Fibroblast of lung (primary cell): Measurements from ENCODE around the gene SPDL1. TPM values are rescaled to one million over a fixed set of nuclear protein-coding genes. Genes with fewer than 3 reads are reported as not detected.
A peak's percentile ranks its signal among the peaks of the same experiment; 100 is the strongest.

ENCODE experiments used
- DNase-seq, 2 donors: peaks; one replicate each; pipeline versions ENCODE4 v3.0.0 to v3.0.0-alpha.2; 2010; ENCODE audit warnings: low read depth in 2 of 2
- H2AFZ ChIP-seq: 2 replicates; pipeline ENCODE4 v1.5.1; 2012; ENCODE audit warnings: low read length, control low read depth, inconsistent platforms
- H3K27ac ChIP-seq: 2 replicates; pipeline ENCODE4 v1.5.1; 2011; ENCODE audit warnings: low read length, control low read depth; ENCODE audit not compliant: insufficient read depth
- H3K27me3 ChIP-seq: 2 replicates; pipeline ENCODE4 v1.5.1; 2011; ENCODE audit warnings: mild to moderate bottlenecking, low read length; ENCODE audit not compliant: control insufficient read depth, insufficient read depth
- H3K36me3 ChIP-seq: 2 replicates; pipeline ENCODE4 v1.5.1; 2011; ENCODE audit warnings: low read length; ENCODE audit not compliant: control insufficient read depth, insufficient read depth
- H3K4me1 ChIP-seq: 2 replicates; pipeline ENCODE4 v1.5.1; 2011; ENCODE audit warnings: low read length; ENCODE audit not compliant: control insufficient read depth, insufficient read depth; ENCODE audit errors: extremely low read depth
- H3K4me2 ChIP-seq: 2 replicates; pipeline ENCODE4 v1.5.1; 2011; ENCODE audit warnings: low read length, control low read depth; ENCODE audit not compliant: insufficient read depth; ENCODE audit errors: extremely low read depth
- H3K4me3 ChIP-seq, 4 experiments: fragments of 200-600 bp in 1 of 4; sonication (generic) in 1 of 4; replicated peaks in 1 of 4; 2 replicates each; pipeline ENCODE4 v1.5.1; 2011 to 2016; ENCODE audit warnings: low read length in 4 of 4, low read depth in 3 of 4, mild to moderate bottlenecking in 3 of 4, control low read depth in 2 of 4, inconsistent platforms in 1 of 4, mixed read lengths in 1 of 4; ENCODE audit not compliant: insufficient read depth in 1 of 4; ENCODE audit errors: control extremely low read depth in 1 of 4
- H3K79me2 ChIP-seq: 2 replicates; pipeline ENCODE4 v1.5.1; 2012; ENCODE audit warnings: mild to moderate bottlenecking, low read length, inconsistent platforms; ENCODE audit not compliant: control insufficient read depth, insufficient read depth
- H3K9ac ChIP-seq: 2 replicates; pipeline ENCODE4 v1.5.1; 2011; ENCODE audit warnings: mild to moderate bottlenecking, low read length, control low read depth; ENCODE audit not compliant: insufficient read depth
- H3K9me3 ChIP-seq: 2 replicates; pipeline ENCODE4 v1.5.1; 2012; ENCODE audit warnings: low read depth, low read length; ENCODE audit not compliant: control insufficient read depth, insufficient read depth
- H4K20me1 ChIP-seq: 2 replicates; pipeline ENCODE4 v1.5.1; 2011; ENCODE audit warnings: low read length; ENCODE audit not compliant: control insufficient read depth, insufficient read depth; ENCODE audit errors: extremely low read depth
- CTCF ChIP-seq, 2 donors: IDR thresholded peaks in 1 of 2; conservative IDR thresholded peaks in 1 of 2; 1 replicate in 1 of 2; 2 replicates in 1 of 2; pipeline ENCODE4 v1.5.1; 2011 to 2012; ENCODE audit warnings: low read length in 2 of 2, control low read depth in 1 of 2, inconsistent platforms in 1 of 2, low read depth in 1 of 2, mild to moderate bottlenecking in 1 of 2
- EZH2 ChIP-seq: IDR thresholded peaks from 2 replicates; pipeline ENCODE4 v1.5.1; 2012; ENCODE audit warnings: low read length, control low read depth, mild to moderate bottlenecking; ENCODE audit errors: missing control alignments
- polyA minus RNA-seq: library from RNA; depleted of rRNA, polyadenylated mRNA; stranded (reverse); fragments of >200 nt; gene quantifications from 2 replicates; pipeline ENCODE4 v1.2.3, GENCODE V29; 2011; ENCODE audit warnings: low replicate concordance
- polyA plus RNA-seq, 2 donors: library from polyadenylated mRNA; depleted of rRNA in 1 of 2; stranded (reverse) in 1 of 2; unstranded in 1 of 2; fragments of >200 nt; gene quantifications; 2 replicates each; pipeline ENCODE4 v1.2.1, GENCODE V29; 2011 to 2012; ENCODE audit warnings: missing spikeins in 1 of 2
- total RNA-seq: library from RNA; depleted of rRNA; stranded (reverse); fragments of >200 nt; gene quantifications from 2 replicates; pipeline ENCODE4 v1.2.1, GENCODE V29; 2014

Gene SPDL1
- total RNA-seq (6.9 and 10.9 TPM in 2 replicates), polyA plus RNA-seq (24.5 and 34.4 TPM in 2 replicates), polyA minus RNA-seq (0.11 and 1.7 TPM in 2 replicates)
- polyA plus RNA-seq (2012), result 13.3 and 20.1 TPM in 2 replicates

DNA sequence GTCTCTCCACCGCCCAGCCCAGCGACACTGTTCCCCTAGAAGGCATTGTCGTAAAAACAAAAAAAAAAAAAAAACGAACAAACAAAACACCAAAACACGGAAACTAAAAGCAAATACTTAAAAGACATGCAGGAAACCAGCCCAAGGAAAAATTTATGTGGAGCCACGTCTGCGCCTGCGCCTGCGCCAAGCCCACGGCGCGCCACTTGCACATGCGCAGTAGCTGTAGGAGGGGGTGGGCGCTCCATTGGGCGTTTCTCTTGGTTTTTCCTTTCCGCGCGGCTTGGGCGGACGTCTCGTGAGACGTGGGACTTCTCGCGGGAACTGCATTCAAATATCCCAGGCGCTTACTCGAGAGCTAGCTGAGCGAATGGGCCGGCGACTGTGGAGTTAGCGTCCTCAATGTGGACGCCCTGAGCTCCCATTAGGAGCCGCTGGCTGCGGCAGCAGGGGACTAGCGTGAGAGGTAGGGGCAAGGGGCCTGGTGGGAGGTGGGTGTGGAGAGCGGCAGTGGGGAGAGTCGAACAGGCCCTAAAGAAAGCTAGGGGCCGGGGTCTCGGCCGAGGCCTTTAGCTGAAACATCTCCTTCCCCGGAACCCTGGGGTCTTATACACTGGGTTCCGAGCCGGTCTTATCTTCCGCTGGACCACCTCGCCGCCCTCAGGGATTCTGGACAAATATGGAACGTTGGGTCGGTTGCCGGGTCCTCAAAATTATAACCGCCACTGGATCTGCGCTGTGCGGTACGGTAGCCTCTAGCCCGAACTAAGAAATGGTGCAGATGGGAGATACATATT lies at the start of gene SPDL1:
Gene SPDL1, plus strand, starts transcription at position 350 of the 797 bp plus-strand sequence. CDS start 4,644 bp downstream, outside the sequence.
- H4K20me1 ChIP-seq, result no peaks in the 10 kb centered on the region
- TF ChIP-seq CTCF (conservative IDR thresholded peaks at IDR 0.05 in 1 of 2, IDR thresholded peaks at IDR 0.05 in 1 of 2; ENCODE audit: low read depth in 1 of 2, low read length in 2 of 2) (no peak), EZH2 (no peak)
- H3K36me3 ChIP-seq, result no peaks in the 10 kb centered on the region
- peak; percentile 91 to 98 for DNase-seq
- H2AFZ ChIP-seq, result peak within 1 kb of the TSS; percentile 94
- H3K4me3 ChIP-seq, result peak within 1 kb of the TSS; percentile 88 to 97 (median 90)
- H3K4me2 ChIP-seq, result peak within 1 kb of the TSS; percentile 93
- H3K4me1 ChIP-seq, result peaks cover 8% of the 10 kb centered on the region
- no peaks in the 10 kb centered on the region for H3K27me3 ChIP-seq
- H3K9me3 ChIP-seq, result no peaks in the 10 kb centered on the region
- H3K27ac ChIP-seq, result peak within 1 kb of the TSS; percentile 86
- H3K9ac ChIP-seq, result peak within 1 kb of the TSS; percentile 83
- peaks cover 46% of the 10 kb centered on the region for H3K79me2 ChIP-seq

GRCh38 chr5:169534311-169534880 lies 49.2 kb upstream of the SPDL1 start:
- peak in 1 of 2 donors; percentile 7 for DNase-seq
- H4K20me1 ChIP-seq, result no peaks in the 10 kb centered on the region
- H3K4me2 ChIP-seq, result no peak overlapping the region
- H2AFZ ChIP-seq, result no peak overlapping the region
- no peaks in the 10 kb centered on the region for H3K27me3 ChIP-seq
- H3K4me1 ChIP-seq, result no peaks in the 10 kb centered on the region
- no peak overlapping the region for H3K27ac ChIP-seq
- TF ChIP-seq EZH2 (no peak), CTCF (conservative IDR thresholded peaks at IDR 0.05 in 1 of 2, IDR thresholded peaks at IDR 0.05 in 1 of 2; ENCODE audit: low read depth in 1 of 2, low read length in 2 of 2) (no peak)
- no peak overlapping the region for H3K4me3 ChIP-seq
- H3K79me2 ChIP-seq, result no peaks in the 10 kb centered on the region
- H3K9ac ChIP-seq, result no peak overlapping the region
- H3K9me3 ChIP-seq, result no peaks in the 10 kb centered on the region
- H3K36me3 ChIP-seq, result no peaks in the 10 kb centered on the region

GRCh38 chr5:169534939-169535338 lies 48.6 kb upstream of the SPDL1 start:
- H3K36me3 ChIP-seq, result no peaks in the 10 kb centered on the region
- H3K9me3 ChIP-seq, result no peaks in the 10 kb centered on the region
- no peak overlapping the region for H3K4me3 ChIP-seq
- H3K79me2 ChIP-seq, result no peaks in the 10 kb centered on the region
- no peaks in the 10 kb centered on the region for H3K4me1 ChIP-seq
- no peak overlapping the region for H3K4me2 ChIP-seq
- TF ChIP-seq CTCF (conservative IDR thresholded peaks at IDR 0.05 in 1 of 2, IDR thresholded peaks at IDR 0.05 in 1 of 2; ENCODE audit: low read depth in 1 of 2, low read length in 2 of 2), result no peak
- no peak for TF ChIP-seq EZH2
- H2AFZ ChIP-seq, result no peak overlapping the region
- no peak overlapping the region for H3K9ac ChIP-seq
- no peaks in the 10 kb centered on the region for H4K20me1 ChIP-seq
- no peak overlapping the region for H3K27ac ChIP-seq
- H3K27me3 ChIP-seq, result no peaks in the 10 kb centered on the region
- no peak for DNase-seq
